Transverse colon (tissue), 4 donors: ENCODE results near the gene FAM174C. TPM values are rescaled to one million over a fixed set of nuclear protein-coding genes. Genes with fewer than 3 reads are reported as not detected.

Experiments
- DNase-seq: peaks from one replicate; pipeline ENCODE4 v3.0.0-alpha.2; 2019
- H3K27ac ChIP-seq, 4 donors: fragments of 200-600 bp; sonication (generic); 2 replicates each; pipeline ENCODE4 v1.5.1; 2016 to 2018; ENCODE audit warnings: inconsistent platforms in 4 of 4
- H3K27me3 ChIP-seq: fragments of 200-600 bp; sonication (generic); 2 replicates; pipeline ENCODE4 v1.5.1; 2017; ENCODE audit warnings: inconsistent platforms
- H3K36me3 ChIP-seq, 4 donors: fragments of 200-600 bp; sonication (generic); 2 replicates each; pipeline ENCODE4 v1.5.1; 2017 to 2019; ENCODE audit warnings: inconsistent platforms in 4 of 4
- H3K4me1 ChIP-seq, 4 donors: fragments of 200-600 bp; sonication (generic); 2 replicates each; pipeline ENCODE4 v1.5.1; 2017 to 2020; ENCODE audit warnings: inconsistent platforms in 4 of 4
- H3K4me3 ChIP-seq, 4 donors: fragments of 200-600 bp; sonication (generic); 1 replicate in 1 of 4; 2 replicates in 3 of 4; pipeline versions ENCODE4 v1.5.1 to v1.6.1; 2017 to 2019; ENCODE audit warnings: inconsistent platforms in 4 of 4
- H3K9me3 ChIP-seq, 2 donors: fragments of 200-600 bp; sonication (generic); 2 replicates each; pipeline ENCODE4 v1.5.1; 2017 to 2019; ENCODE audit warnings: inconsistent platforms in 2 of 2
- EP300 ChIP-seq: sonication (generic); formaldehyde crosslinking; IDR thresholded peaks from one replicate; pipeline ENCODE4 v1.6.1; 2017; ENCODE audit warnings: antibody characterized with exemption, low read depth
- POLR2A ChIP-seq: fragments of 450-650 bp; IDR thresholded peaks from one replicate; pipeline ENCODE4 v1.6.1; 2016; ENCODE audit warnings: antibody characterized with exemption, mild to moderate bottlenecking, moderate library complexity
- POLR2AphosphoS5 ChIP-seq, 3 donors: sonication (generic); formaldehyde crosslinking; IDR thresholded peaks; one replicate each; pipeline ENCODE4 v1.6.1; 2016; ENCODE audit warnings: antibody characterized with exemption in 3 of 3
- WGBS, 2 donors: methylation state at CpG; one replicate each; pipeline ENCODE4 v1.1.5; 2018; ENCODE audit warnings: low coverage in 1 of 2; 5-methylcytosine and 5-hydroxymethylcytosine counted together
- in situ Hi-C, 4 donors: fragments of 200-750 bp; cut with MboI; loops; one replicate each; pipeline versions ENCODE4 v1.15.0 to v1.15.1; 2017; ENCODE audit warnings: low sequenced_read_pairs in 3 of 4, low pct_ligation_motif_present in 1 of 4, low pct_unique_long_range_greater_than_20kb in 1 of 4
- intact Hi-C: fragments of 100-400 bp; cut with DNase I; formaldehyde crosslinking; loops from one replicate; pipeline ENCODE4 v1.15.1; 2023; ENCODE audit warnings: low total_unique reads
- total RNA-seq, 4 donors: library from RNA; depleted of rRNA; stranded (reverse); fragments of >200 nt; gene quantifications; one replicate each; pipeline ENCODE4 v1.1.0, GENCODE V29; 2016
- TF ChIP-seq, protein P1 (sequence below), 5 experiments: fragments of 200-600 bp in 3 of 5; fragments of 450-650 bp in 2 of 5; sonication (generic) in 3 of 5; IDR thresholded peaks; 1 replicate in 2 of 5; 2 replicates in 3 of 5; pipeline ENCODE4 v1.5.1; 2016 to 2017; ENCODE audit warnings: antibody characterized with exemption in 5 of 5, inconsistent platforms in 3 of 5, mild to moderate bottlenecking in 2 of 5, moderate library complexity in 1 of 5

The FAM174C gene
- total RNA-seq, 4 donors from 2014 or later: 72.5 to 116 (median 99.0) TPM

- WGBS, 2 donors: 46 to 74% methylated on average over 7 to 47 of the region's 55 CpGs
- H3K27ac ChIP-seq: peak overlapping the region in 2 of 4 donors; percentile 74 to 75
Observed at GRCh38 chr19:1287354-1288225, 12.3 kb downstream of the FAM174C start.

DNA sequence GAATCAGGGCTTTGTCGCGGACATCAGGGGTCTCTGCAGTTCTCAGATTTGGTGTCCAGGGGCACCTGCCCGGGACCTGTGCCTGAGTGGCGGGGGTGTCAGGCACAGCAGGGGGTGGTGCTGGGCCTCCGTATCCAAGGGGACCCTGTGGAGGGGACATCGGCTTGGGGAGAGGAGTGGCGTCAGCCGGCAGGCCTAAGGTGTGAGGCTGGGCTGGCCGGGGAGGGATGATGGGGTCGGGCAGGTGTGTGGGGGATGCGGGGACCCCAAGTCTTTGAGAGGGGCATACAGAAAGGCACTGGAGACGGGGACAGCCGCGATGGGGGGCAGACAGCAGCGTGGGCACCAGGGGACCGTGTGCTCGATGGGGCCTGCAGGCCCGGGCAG lies 12.9 kb downstream of the FAM174C start:
- WGBS, 2 donors: 90% methylated on average over 18 of the region's 18 CpGs; no CpG with 5 or more reads in 1 of the 2 donors
- H3K9me3 ChIP-seq: no peaks in the 10 kb centered on the region
- peaks cover 15 to 64% (median 54%) of the 10 kb centered on the region in 4 donors for H3K4me1 ChIP-seq
- TF ChIP-seq EP300 (no peak), POLR2A (no peak), POLR2AphosphoS5 (IDR thresholded peaks at IDR 0.05) (no peak)
- TF ChIP-seq, protein P1, sequence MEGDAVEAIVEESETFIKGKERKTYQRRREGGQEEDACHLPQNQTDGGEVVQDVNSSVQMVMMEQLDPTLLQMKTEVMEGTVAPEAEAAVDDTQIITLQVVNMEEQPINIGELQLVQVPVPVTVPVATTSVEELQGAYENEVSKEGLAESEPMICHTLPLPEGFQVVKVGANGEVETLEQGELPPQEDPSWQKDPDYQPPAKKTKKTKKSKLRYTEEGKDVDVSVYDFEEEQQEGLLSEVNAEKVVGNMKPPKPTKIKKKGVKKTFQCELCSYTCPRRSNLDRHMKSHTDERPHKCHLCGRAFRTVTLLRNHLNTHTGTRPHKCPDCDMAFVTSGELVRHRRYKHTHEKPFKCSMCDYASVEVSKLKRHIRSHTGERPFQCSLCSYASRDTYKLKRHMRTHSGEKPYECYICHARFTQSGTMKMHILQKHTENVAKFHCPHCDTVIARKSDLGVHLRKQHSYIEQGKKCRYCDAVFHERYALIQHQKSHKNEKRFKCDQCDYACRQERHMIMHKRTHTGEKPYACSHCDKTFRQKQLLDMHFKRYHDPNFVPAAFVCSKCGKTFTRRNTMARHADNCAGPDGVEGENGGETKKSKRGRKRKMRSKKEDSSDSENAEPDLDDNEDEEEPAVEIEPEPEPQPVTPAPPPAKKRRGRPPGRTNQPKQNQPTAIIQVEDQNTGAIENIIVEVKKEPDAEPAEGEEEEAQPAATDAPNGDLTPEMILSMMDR (IDR thresholded peaks at IDR 0.05): no peak
- H3K36me3 ChIP-seq: no peaks in the 10 kb centered on the region
- peak overlapping the region in 1 of 4 donors; percentile 74 for H3K27ac ChIP-seq
- in situ Hi-C loops: loop anchor here in 2 of 4 donors (25.0 kb wide), 1 partner anchor 99 kb away; the partner anchor contains the start of gene NDUFS7 (in 2 of the 2)
- H3K27me3 ChIP-seq: peaks cover 74% of the 10 kb centered on the region
- no peak overlapping the region for H3K4me3 ChIP-seq
- intact Hi-C loops: loop anchor here (10.0 kb wide), 1 partner anchor 117 kb away; the partner anchor contains the start of genes DAZAP1 and GAMT
- no peak for DNase-seq

More at GRCh38 chr19:1287354-1288225, 12.3 kb downstream of the FAM174C start:
- Histone ChIP-seq H3K9me3 (no peaks in the 10 kb centered on the region), H3K36me3 (no peaks in the 10 kb centered on the region), H3K4me3 (peak overlapping the region in 3 of 4 donors; percentile 45 to 54 (median 49)), H3K27me3 (peaks cover 73% of the 10 kb centered on the region), H3K4me1 (peaks cover 20 to 70% (median 58%) of the 10 kb centered on the region in 4 donors)
- DNase-seq: no peak
- in situ Hi-C loops: loop anchor here in 2 of 4 donors (25.0 kb wide), 1 partner anchor 100 kb away; the partner anchor contains the start of gene NDUFS7 (in 2 of the 2)
- TF ChIP-seq POLR2AphosphoS5 (IDR thresholded peaks at IDR 0.05) (no peak), POLR2A (no peak), EP300 (no peak)
- TF ChIP-seq, protein P1 (IDR thresholded peaks at IDR 0.05): no peak
- intact Hi-C loops: loop anchor here (10.0 kb wide), 1 partner anchor 117 kb away; the partner anchor contains the start of genes DAZAP1 and GAMT

DNA sequence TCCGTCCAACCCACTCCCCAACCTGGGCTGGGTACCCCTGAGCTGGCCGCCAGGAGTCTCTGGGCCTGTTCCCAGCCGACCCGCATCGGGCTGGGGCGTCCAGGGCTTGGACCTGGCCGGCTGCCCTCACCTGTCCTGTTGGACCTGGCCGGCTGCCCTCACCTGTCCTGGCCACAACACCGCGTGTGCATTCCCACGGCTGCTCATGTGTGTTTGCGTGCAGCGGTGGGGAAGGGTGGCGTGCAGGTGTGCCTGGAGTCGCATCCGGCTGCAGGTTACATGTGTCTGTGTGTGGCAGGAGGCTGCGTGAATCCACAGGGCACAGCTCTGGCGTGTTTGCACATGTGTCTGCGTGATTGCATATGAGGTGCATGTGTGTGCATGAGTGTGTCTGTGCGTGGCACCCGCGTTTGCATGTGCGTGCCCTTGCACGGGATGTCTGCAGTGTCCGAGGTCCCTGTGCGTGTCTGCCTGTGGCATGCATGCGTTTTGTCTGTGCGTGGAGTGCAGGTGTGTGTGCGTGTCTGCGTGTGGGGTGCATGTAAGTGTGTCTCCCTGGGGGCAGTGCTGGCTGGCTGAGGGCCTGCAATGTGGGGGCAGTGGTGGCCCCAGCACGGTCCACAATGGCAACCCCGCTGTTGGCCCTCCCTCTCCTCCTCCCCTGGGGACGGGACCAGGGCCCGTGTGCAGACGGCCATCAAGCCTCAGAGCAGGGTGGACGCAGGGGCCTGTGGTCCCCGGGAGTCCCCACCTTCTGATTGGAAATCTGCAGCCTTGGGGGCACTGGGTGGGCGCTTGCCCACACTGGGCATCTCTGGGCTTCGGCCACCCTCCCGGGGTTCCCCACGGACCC lies 13.7 kb downstream of the FAM174C start:
- DNase-seq: no peak
- in situ Hi-C loops (loop anchor here in 2 of 4 donors (25.0 kb wide), 1 partner anchor 98 kb away; the partner anchor contains the start of gene NDUFS7 (in 2 of the 2)), intact Hi-C loops (loop anchor here (10.0 kb wide), 1 partner anchor 116 kb away; the partner anchor contains the start of genes DAZAP1 and GAMT)
- 79% methylated on average over 35 of the region's 41 CpGs; no CpG with 5 or more reads in 1 of the 2 donors for WGBS, 2 donors
- H3K27me3 ChIP-seq: peaks cover 74% of the 10 kb centered on the region
- no peaks in the 10 kb centered on the region for H3K36me3 ChIP-seq
- H3K27ac ChIP-seq: no peak overlapping the region
- H3K4me1 ChIP-seq: peaks cover 15 to 56% (median 45%) of the 10 kb centered on the region in 4 donors
- no peaks in the 10 kb centered on the region for H3K9me3 ChIP-seq
- no peak overlapping the region for H3K4me3 ChIP-seq
- TF ChIP-seq, protein P1 (IDR thresholded peaks at IDR 0.05): no peak
- TF ChIP-seq POLR2AphosphoS5 (IDR thresholded peaks at IDR 0.05): no peak
- TF ChIP-seq POLR2A: no peak
- TF ChIP-seq EP300: no peak
